ENCODE results near the gene HTT.
"Not testable (repeated sequence)": the region's sequence is repeated elsewhere in the genome, so short reads cannot be mapped to it uniquely, and the experiment has no call there.

HTT gene

GRCh38 chr4:3124070-3124767 lies 49.7 kb downstream of the HTT start:
- no peak for DNase-seq

GRCh38 chr4:3127112-3127511 lies 52.6 kb downstream of the HTT start:
- no peak for DNase-seq

GRCh38 chr4:3128058-3128457 lies 53.6 kb downstream of the HTT start:
- DNase-seq: no peak

- no peak for DNase-seq
Observed at GRCh38 chr4:3128976-3129375, 54.5 kb downstream of the HTT start.

GRCh38 chr4:3130201-3130600 lies 55.7 kb downstream of the HTT start:
- no peak for DNase-seq

GRCh38 chr4:3130826-3131225 lies 56.3 kb downstream of the HTT start:
- no peak for DNase-seq

- no peak for DNase-seq
Observed at GRCh38 chr4:3134201-3134600, 59.7 kb downstream of the HTT start.

GRCh38 chr4:3135155-3136011 lies 60.9 kb downstream of the HTT start:
- DNase-seq: no peak

GRCh38 chr4:3136454-3136853 lies 62.0 kb downstream of the HTT start:
- DNase-seq: peak; percentile 21

GRCh38 chr4:3137908-3138307 lies 63.4 kb downstream of the HTT start:
- DNase-seq: no peak

GRCh38 chr4:3145234-3145924 lies 70.9 kb downstream of the HTT start:
- no peak for DNase-seq

- no peak for DNase-seq
Observed at GRCh38 chr4:3148926-3149325, 74.4 kb downstream of the HTT start.

- not testable (repeated sequence) for DNase-seq
Observed at GRCh38 chr4:3151238-3151637, 76.8 kb downstream of the HTT start.

GRCh38 chr4:3157366-3157765 lies 82.9 kb downstream of the HTT start:
- DNase-seq: no peak

GRCh38 chr4:3158841-3159240 lies 84.4 kb downstream of the HTT start:
- no peak for DNase-seq

GRCh38 chr4:3160438-3160837 lies 86.0 kb downstream of the HTT start:
- DNase-seq: no peak

GRCh38 chr4:3161044-3161443 lies 86.6 kb downstream of the HTT start:
- DNase-seq: not testable (repeated sequence)

GRCh38 chr4:3166434-3166833 lies 92.0 kb downstream of the HTT start:
- not testable (repeated sequence) for DNase-seq

GRCh38 chr4:3168029-3168428 lies 93.5 kb downstream of the HTT start:
- peak; percentile 79 for DNase-seq

- DNase-seq: no peak
Observed at GRCh38 chr4:3174371-3175338, 100.2 kb downstream of the HTT start.

- no peak for DNase-seq
Observed at GRCh38 chr4:3176367-3177229, 102.1 kb downstream of the HTT start.

All from hematopoietic multipotent progenitor cell treated with erythropoietin and hydrocortisone succinate and interleukin-3 and kit ligand, for 8 days (in vitro differentiated cells).